Fibroblast of lung (primary cell): Measurements from ENCODE around the gene IRF7. TPM values are rescaled to one million over a fixed set of nuclear protein-coding genes. Genes with fewer than 3 reads are reported as not detected.

ENCODE experiments used
- DNase-seq, 2 donors: peaks; one replicate each; pipeline versions ENCODE4 v3.0.0 to v3.0.0-alpha.2; 2010; ENCODE audit warnings: low read depth in 2 of 2
- H2AFZ ChIP-seq: 2 replicates; pipeline ENCODE4 v1.5.1; 2012; ENCODE audit warnings: low read length, control low read depth, inconsistent platforms
- H3K27ac ChIP-seq: 2 replicates; pipeline ENCODE4 v1.5.1; 2011; ENCODE audit warnings: low read length, control low read depth; ENCODE audit not compliant: insufficient read depth
- H3K27me3 ChIP-seq: 2 replicates; pipeline ENCODE4 v1.5.1; 2011; ENCODE audit warnings: mild to moderate bottlenecking, low read length; ENCODE audit not compliant: control insufficient read depth, insufficient read depth
- H3K36me3 ChIP-seq: 2 replicates; pipeline ENCODE4 v1.5.1; 2011; ENCODE audit warnings: low read length; ENCODE audit not compliant: control insufficient read depth, insufficient read depth
- H3K4me1 ChIP-seq: 2 replicates; pipeline ENCODE4 v1.5.1; 2011; ENCODE audit warnings: low read length; ENCODE audit not compliant: control insufficient read depth, insufficient read depth; ENCODE audit errors: extremely low read depth
- H3K4me2 ChIP-seq: 2 replicates; pipeline ENCODE4 v1.5.1; 2011; ENCODE audit warnings: low read length, control low read depth; ENCODE audit not compliant: insufficient read depth; ENCODE audit errors: extremely low read depth
- H3K4me3 ChIP-seq, 4 experiments: fragments of 200-600 bp in 1 of 4; sonication (generic) in 1 of 4; replicated peaks in 1 of 4; 2 replicates each; pipeline ENCODE4 v1.5.1; 2011 to 2016; ENCODE audit warnings: low read length in 4 of 4, low read depth in 3 of 4, mild to moderate bottlenecking in 3 of 4, control low read depth in 2 of 4, inconsistent platforms in 1 of 4, mixed read lengths in 1 of 4; ENCODE audit not compliant: insufficient read depth in 1 of 4; ENCODE audit errors: control extremely low read depth in 1 of 4
- H3K79me2 ChIP-seq: 2 replicates; pipeline ENCODE4 v1.5.1; 2012; ENCODE audit warnings: mild to moderate bottlenecking, low read length, inconsistent platforms; ENCODE audit not compliant: control insufficient read depth, insufficient read depth
- H3K9ac ChIP-seq: 2 replicates; pipeline ENCODE4 v1.5.1; 2011; ENCODE audit warnings: mild to moderate bottlenecking, low read length, control low read depth; ENCODE audit not compliant: insufficient read depth
- H3K9me3 ChIP-seq: 2 replicates; pipeline ENCODE4 v1.5.1; 2012; ENCODE audit warnings: low read depth, low read length; ENCODE audit not compliant: control insufficient read depth, insufficient read depth
- H4K20me1 ChIP-seq: 2 replicates; pipeline ENCODE4 v1.5.1; 2011; ENCODE audit warnings: low read length; ENCODE audit not compliant: control insufficient read depth, insufficient read depth; ENCODE audit errors: extremely low read depth
- CTCF ChIP-seq, 2 donors: IDR thresholded peaks in 1 of 2; conservative IDR thresholded peaks in 1 of 2; 1 replicate in 1 of 2; 2 replicates in 1 of 2; pipeline ENCODE4 v1.5.1; 2011 to 2012; ENCODE audit warnings: low read length in 2 of 2, control low read depth in 1 of 2, inconsistent platforms in 1 of 2, low read depth in 1 of 2, mild to moderate bottlenecking in 1 of 2
- EZH2 ChIP-seq: IDR thresholded peaks from 2 replicates; pipeline ENCODE4 v1.5.1; 2012; ENCODE audit warnings: low read length, control low read depth, mild to moderate bottlenecking; ENCODE audit errors: missing control alignments
- polyA plus RNA-seq, 2 donors: library from polyadenylated mRNA; depleted of rRNA in 1 of 2; stranded (reverse) in 1 of 2; unstranded in 1 of 2; fragments of >200 nt; gene quantifications; 2 replicates each; pipeline ENCODE4 v1.2.1, GENCODE V29; 2011 to 2012; ENCODE audit warnings: missing spikeins in 1 of 2
- total RNA-seq: library from RNA; depleted of rRNA; stranded (reverse); fragments of >200 nt; gene quantifications from 2 replicates; pipeline ENCODE4 v1.2.1, GENCODE V29; 2014

Gene IRF7
- total and polyA plus RNA-seq, 2 donors (not counting 1 experiment from before 2014, with no cell fraction given): 1.6 to 9.1 TPM

GRCh38 chr11:595400-595799, 20.4 kb downstream of the IRF7 start:
- H3K36me3 ChIP-seq: peaks cover 35% of the 10 kb centered on the region

GRCh38 chr11:593347-593746, 22.4 kb downstream of the IRF7 start:
- H3K4me1 ChIP-seq: no peaks in the 10 kb centered on the region
- H3K4me3 ChIP-seq: no peak overlapping the region
- no peak overlapping the region for H3K4me2 ChIP-seq
- peaks cover 25% of the 10 kb centered on the region for H3K79me2 ChIP-seq
- H4K20me1 ChIP-seq: no peaks in the 10 kb centered on the region
- TF ChIP-seq CTCF (conservative IDR thresholded peaks at IDR 0.05 in 1 of 2, IDR thresholded peaks at IDR 0.05 in 1 of 2; ENCODE audit: low read depth in 1 of 2, low read length in 2 of 2) (no peak), EZH2 (no peak)
- no peak for DNase-seq
- peaks cover 37% of the 10 kb centered on the region for H3K36me3 ChIP-seq
- H3K9ac ChIP-seq: no peak overlapping the region
- no peaks in the 10 kb centered on the region for H3K9me3 ChIP-seq
- no peak overlapping the region for H2AFZ ChIP-seq
- H3K27ac ChIP-seq: no peak overlapping the region
- H3K27me3 ChIP-seq: no peaks in the 10 kb centered on the region

More at GRCh38 chr11:595400-595799, 20.4 kb downstream of the IRF7 start:
- no peaks in the 10 kb centered on the region for H3K4me1 ChIP-seq
- H3K4me3 ChIP-seq: no peak overlapping the region
- no peak overlapping the region for H3K27ac ChIP-seq
- H2AFZ ChIP-seq: no peak overlapping the region
- no peaks in the 10 kb centered on the region for H3K27me3 ChIP-seq
- H4K20me1 ChIP-seq: no peaks in the 10 kb centered on the region
- H3K9ac ChIP-seq: no peak overlapping the region
- no peaks in the 10 kb centered on the region for H3K9me3 ChIP-seq
- DNase-seq: no peak
- H3K4me2 ChIP-seq: no peak overlapping the region
- H3K79me2 ChIP-seq: peaks cover 12% of the 10 kb centered on the region
- TF ChIP-seq EZH2 (no peak), CTCF (conservative IDR thresholded peaks at IDR 0.05 in 1 of 2, IDR thresholded peaks at IDR 0.05 in 1 of 2; ENCODE audit: low read depth in 1 of 2, low read length in 2 of 2) (no peak)

- Histone ChIP-seq H3K27me3 (no peaks in the 10 kb centered on the region), H3K4me1 (no peaks in the 10 kb centered on the region), H3K79me2 (peaks cover 25% of the 10 kb centered on the region), H3K4me2 (no peak overlapping the region), H2AFZ (no peak overlapping the region), H4K20me1 (no peaks in the 10 kb centered on the region), H3K36me3 (peaks cover 36% of the 10 kb centered on the region), H3K27ac (no peak overlapping the region), H3K4me3 (no peak overlapping the region), H3K9ac (no peak overlapping the region), H3K9me3 (no peaks in the 10 kb centered on the region)
- no peak for DNase-seq
- no peak for TF ChIP-seq CTCF (conservative IDR thresholded peaks at IDR 0.05 in 1 of 2, IDR thresholded peaks at IDR 0.05 in 1 of 2; ENCODE audit: low read depth in 1 of 2, low read length in 2 of 2)
- no peak for TF ChIP-seq EZH2
Observed at GRCh38 chr11:592918-593317, 22.8 kb downstream of the IRF7 start.
